Effector memory CD8-positive, alpha-beta T cell (primary cell): ENCODE measurements around the gene MSS51.
A peak's percentile ranks its signal among the peaks of the same experiment; 100 is the strongest.
"Not testable (repeated sequence)": the region's sequence is repeated elsewhere in the genome, so short reads cannot be mapped to it uniquely, and the experiment has no call there.

ENCODE experiments used
- ATAC-seq: fragments of 150-1000 bp; cut with Tn5 transposase; replicated peaks from 2 replicates; pipeline ENCODE4 v1.10.0; 2021; ENCODE audit warnings: mild to moderate bottlenecking, moderate library complexity
- DNase-seq, 3 experiments: peaks; one replicate each; pipeline ENCODE4 v3.0.0; 2021
- H3K27ac Mint-ChIP-seq, 2 donors: one replicate each; pipeline ENCODE4 v1.8.0; 2022; ENCODE audit warnings: mild to moderate bottlenecking in 2 of 2, mixed read lengths in 2 of 2, moderate library complexity in 2 of 2
- H3K27me3 Mint-ChIP-seq, 2 donors: one replicate each; pipeline ENCODE4 v1.8.0; 2022; ENCODE audit warnings: mixed read lengths in 2 of 2
- H3K36me3 Mint-ChIP-seq: one replicate; pipeline ENCODE4 v1.8.0; 2022; ENCODE audit warnings: mild to moderate bottlenecking, moderate library complexity, mixed read lengths; ENCODE audit not compliant: insufficient read depth
- H3K4me1 Mint-ChIP-seq, 2 donors: one replicate each; pipeline ENCODE4 v1.8.0; 2022; ENCODE audit warnings: low read depth in 2 of 2, mixed read lengths in 2 of 2
- H3K4me3 Mint-ChIP-seq, 2 donors: one replicate each; pipeline ENCODE4 v1.8.0; 2022; ENCODE audit warnings: mild to moderate bottlenecking in 2 of 2, mixed read lengths in 2 of 2, moderate library complexity in 2 of 2
- H3K9me3 Mint-ChIP-seq, 2 donors: one replicate each; pipeline ENCODE4 v1.8.0; 2022; ENCODE audit warnings: mixed read lengths in 2 of 2

MSS51 gene

DNA sequence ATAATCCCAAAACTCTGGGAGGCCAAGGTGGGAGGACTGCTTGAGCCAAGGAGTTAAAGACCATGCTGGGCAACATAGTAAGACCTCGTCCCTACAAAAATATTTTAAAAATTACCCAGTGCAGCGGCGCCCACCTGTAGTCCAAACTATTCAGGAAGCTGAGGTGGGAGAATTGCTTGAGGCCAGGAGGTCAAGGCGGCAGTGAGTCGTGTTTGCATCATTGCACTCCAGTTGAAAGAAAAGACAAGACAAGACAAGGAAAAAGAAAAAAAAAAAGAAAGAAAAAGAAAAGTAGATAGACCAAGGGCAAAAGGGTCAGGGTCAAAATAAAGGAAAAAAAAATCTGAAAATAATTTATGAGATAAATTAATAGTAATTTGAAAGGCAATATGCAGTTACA is 25.3 kb downstream of the MSS51 start:
- no peak for DNase-seq
- ATAC-seq: no peak
- H3K9me3 Mint-ChIP-seq: no peaks in the 10 kb centered on the region
- H3K4me3 Mint-ChIP-seq: peak overlapping the region in 1 of 2 donors; percentile 34
- H3K4me1 Mint-ChIP-seq: peaks cover 39 to 61% of the 10 kb centered on the region in 2 donors
- H3K36me3 Mint-ChIP-seq: peaks cover 16% of the 10 kb centered on the region
- H3K27me3 Mint-ChIP-seq: no peaks in the 10 kb centered on the region
- no peak overlapping the region for H3K27ac Mint-ChIP-seq

DNA sequence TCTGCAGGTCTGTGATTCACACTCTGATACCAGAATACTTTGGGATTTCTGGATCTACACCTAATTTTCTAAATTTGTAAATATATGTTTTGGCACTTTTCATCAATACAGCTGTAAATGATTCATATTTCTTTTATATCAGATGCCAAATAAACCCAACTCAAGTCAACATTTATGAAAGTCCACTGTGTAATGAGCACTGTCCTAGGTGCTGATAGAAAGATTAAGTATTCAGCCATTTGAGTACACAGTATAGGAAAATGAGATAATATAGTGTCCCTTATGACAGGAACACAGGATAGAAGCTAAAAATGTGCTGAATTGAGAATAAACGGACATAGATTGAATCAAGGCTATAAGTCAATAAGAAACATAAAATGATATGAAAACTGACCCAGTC is 25.9 kb downstream of the MSS51 start:
- Mint-ChIP-seq H3K36me3 (peaks cover 13% of the 10 kb centered on the region), H3K27ac (no peak overlapping the region), H3K4me3 (no peak overlapping the region), H3K9me3 (no peaks in the 10 kb centered on the region), H3K27me3 (no peaks in the 10 kb centered on the region), H3K4me1 (peaks cover 37 to 63% of the 10 kb centered on the region in 2 donors)
- ATAC-seq (no peak), DNase-seq (no peak)

DNA sequence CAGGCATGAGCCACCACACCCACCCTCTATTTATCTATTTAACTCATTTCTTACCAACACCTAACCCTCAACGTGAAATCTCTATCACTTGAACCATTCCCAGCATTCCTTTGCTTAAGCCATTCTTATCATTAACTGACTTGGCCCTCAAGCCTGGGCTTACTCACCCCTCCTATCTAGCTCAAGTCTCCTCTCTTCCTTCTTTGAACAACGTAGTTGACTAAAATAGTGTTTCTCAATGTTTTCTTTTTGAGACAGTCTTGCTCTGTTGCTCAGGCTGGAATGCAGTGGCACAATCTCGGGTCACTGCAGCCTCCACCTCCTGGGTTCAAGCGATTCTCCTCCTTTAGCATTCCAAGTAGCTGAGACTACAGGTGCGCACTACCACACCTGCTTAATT is 26.5 kb downstream of the MSS51 start:
- Mint-ChIP-seq H3K27me3 (no peaks in the 10 kb centered on the region), H3K9me3 (no peaks in the 10 kb centered on the region), H3K36me3 (peaks cover 13% of the 10 kb centered on the region), H3K27ac (no peak overlapping the region), H3K4me3 (no peak overlapping the region), H3K4me1 (peaks cover 37 to 60% of the 10 kb centered on the region in 2 donors)
- ATAC-seq (no peak), DNase-seq (no peak)

DNA sequence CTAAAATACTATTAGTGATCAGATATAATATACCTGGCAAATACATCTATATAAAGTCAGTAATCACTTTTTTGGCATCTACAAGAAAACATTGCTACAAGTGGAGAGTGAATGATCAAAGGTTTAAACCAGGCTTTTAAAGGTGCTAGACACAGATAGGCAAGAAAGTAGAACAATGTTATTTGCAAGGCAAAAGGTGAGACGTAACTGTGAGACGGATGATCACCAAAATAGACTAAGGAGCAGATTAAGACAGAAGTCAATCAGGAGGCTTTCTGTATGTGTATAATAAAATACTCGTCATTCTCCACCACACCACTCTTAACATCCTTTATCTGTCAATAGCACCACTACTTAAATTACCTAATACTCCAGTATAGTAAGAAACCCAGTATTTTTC is 27.8 kb downstream of the MSS51 start:
- no peak overlapping the region for H3K4me3 Mint-ChIP-seq

DNA sequence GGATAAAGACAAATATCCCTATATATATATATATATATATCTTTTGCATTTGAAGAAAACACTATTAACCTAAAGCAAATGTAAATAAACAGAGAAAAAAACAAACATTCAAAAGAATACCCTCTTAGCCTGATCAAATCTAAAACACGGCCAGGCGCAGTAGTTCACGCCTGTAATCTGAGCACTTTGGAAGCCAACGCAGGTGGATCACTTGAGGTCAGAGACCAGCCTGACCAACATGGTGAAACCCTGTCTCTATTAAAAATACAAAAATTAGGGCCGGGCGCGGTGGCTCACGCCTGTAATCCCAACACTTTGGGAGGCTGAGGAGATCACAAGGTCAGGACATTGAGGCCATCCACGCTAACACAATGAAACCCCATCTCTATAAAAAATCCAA is 28.7 kb downstream of the MSS51 start:
- ATAC-seq: no peak
- H3K36me3 Mint-ChIP-seq: peaks cover 10% of the 10 kb centered on the region
- no peaks in the 10 kb centered on the region for H3K27me3 Mint-ChIP-seq
- H3K4me1 Mint-ChIP-seq: peaks cover 35 to 47% of the 10 kb centered on the region in 2 donors
- H3K27ac Mint-ChIP-seq: no peak overlapping the region
- no peaks in the 10 kb centered on the region for H3K9me3 Mint-ChIP-seq
- no peak for DNase-seq
- no peak overlapping the region for H3K4me3 Mint-ChIP-seq

More for the DNA sequence above, 27.8 kb downstream of the MSS51 start:
- H3K36me3 Mint-ChIP-seq: peaks cover 10% of the 10 kb centered on the region
- no peaks in the 10 kb centered on the region for H3K27me3 Mint-ChIP-seq
- ATAC-seq: no peak
- DNase-seq: no peak
- no peak overlapping the region for H3K27ac Mint-ChIP-seq
- H3K4me1 Mint-ChIP-seq: peaks cover 36 to 49% of the 10 kb centered on the region in 2 donors
- H3K9me3 Mint-ChIP-seq: no peaks in the 10 kb centered on the region

DNA sequence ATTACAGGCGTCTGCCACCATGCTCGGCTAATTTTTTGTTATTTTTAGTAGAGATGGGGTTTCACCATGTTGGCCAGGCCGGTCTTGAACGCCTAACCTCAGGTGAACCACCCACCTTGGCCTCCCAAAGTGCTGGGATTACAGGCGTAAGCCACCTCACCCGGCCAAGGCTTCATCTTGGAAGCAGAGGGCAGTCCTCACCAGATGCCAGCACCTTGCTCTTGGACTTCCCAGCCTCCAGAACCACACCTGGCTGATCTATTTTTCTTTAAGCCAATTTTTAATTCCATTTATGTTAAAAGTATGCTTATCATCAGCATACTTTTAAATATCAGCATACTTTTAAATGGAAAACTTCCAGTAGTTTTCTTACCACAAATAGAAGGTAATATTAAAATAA is 31.7 kb downstream of the MSS51 start:
- no peaks in the 10 kb centered on the region for H3K9me3 Mint-ChIP-seq
- ATAC-seq (no peak), DNase-seq (no peak)
- H3K27ac Mint-ChIP-seq: peak overlapping the region in 1 of 2 donors; percentile 23
- H3K27me3 Mint-ChIP-seq: no peaks in the 10 kb centered on the region
- peaks cover 28% of the 10 kb centered on the region for H3K36me3 Mint-ChIP-seq
- no peak overlapping the region for H3K4me3 Mint-ChIP-seq
- peaks cover 20 to 31% of the 10 kb centered on the region in 2 donors for H3K4me1 Mint-ChIP-seq

DNA sequence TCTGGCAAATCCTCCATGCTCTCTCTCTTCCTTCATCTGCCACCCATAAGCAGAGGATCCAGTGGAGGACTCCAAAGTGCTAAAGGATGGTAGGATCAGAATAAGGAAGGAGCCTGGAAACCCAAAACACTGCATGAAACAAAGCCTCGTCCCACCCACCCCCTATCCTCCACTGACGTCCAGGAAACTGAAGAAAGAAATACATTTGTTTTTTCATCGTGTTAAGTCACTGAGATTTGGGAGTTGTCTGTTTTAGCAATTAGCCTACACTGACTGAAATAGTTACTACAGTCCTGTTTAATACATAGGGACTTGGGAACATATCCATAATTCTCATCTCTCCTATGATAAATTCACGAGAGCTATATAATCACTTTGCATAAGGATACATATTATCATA is 34.3 kb downstream of the MSS51 start:
- no peak overlapping the region for H3K4me3 Mint-ChIP-seq
- H3K27me3 Mint-ChIP-seq: no peaks in the 10 kb centered on the region
- H3K9me3 Mint-ChIP-seq: no peaks in the 10 kb centered on the region
- peaks cover 15 to 19% of the 10 kb centered on the region in 2 donors for H3K4me1 Mint-ChIP-seq
- ATAC-seq (no peak), DNase-seq (no peak)
- H3K27ac Mint-ChIP-seq: no peak overlapping the region
- H3K36me3 Mint-ChIP-seq: peaks cover 42% of the 10 kb centered on the region

DNA sequence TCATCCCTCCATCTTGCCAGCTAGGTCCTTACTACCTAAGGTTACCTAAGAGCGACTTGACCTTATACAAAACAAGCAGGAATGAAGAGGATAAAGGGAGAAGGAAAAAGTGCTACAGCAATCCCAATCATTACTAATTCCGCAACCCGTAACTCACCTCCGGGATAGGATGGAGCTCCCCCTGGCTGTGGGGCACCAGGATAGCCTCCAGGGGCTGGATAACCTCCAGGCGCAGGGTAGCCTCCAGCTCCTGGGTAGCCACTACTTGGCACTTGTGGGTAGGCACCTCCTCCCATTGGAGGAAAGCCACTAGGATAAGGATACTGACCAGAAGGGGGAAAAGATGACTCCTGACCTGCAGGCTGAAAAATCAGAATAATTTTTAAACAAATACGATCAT is 35.3 kb downstream of the MSS51 start:
- Mint-ChIP-seq H3K27ac (no peak overlapping the region), H3K9me3 (no peaks in the 10 kb centered on the region), H3K36me3 (peaks cover 45% of the 10 kb centered on the region), H3K4me3 (no peak overlapping the region), H3K4me1 (peaks cover 11 to 12% of the 10 kb centered on the region in 2 donors), H3K27me3 (no peaks in the 10 kb centered on the region)
- ATAC-seq: no peak
- DNase-seq: no peak

DNA sequence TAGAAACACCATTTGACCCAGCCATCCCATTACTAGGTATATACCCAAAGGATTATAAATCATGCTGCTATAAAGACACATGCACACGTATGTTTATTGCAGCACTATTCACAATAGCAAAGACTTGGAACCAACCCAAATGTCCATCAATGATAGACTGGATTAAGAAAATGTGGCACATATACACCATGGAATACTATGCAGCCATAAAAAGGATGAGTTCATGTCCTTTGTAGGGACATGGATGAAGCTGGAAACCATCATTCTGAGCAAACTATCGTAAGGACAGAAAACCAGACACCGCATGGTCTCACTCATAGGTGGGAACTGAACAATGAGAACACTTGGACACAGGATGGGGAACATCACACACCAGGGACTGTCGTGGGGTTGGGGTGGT is 39.0 kb downstream of the MSS51 start:
- ATAC-seq, H3K27me3 Mint-ChIP-seq, H3K4me3 Mint-ChIP-seq, H3K27ac Mint-ChIP-seq, H3K9me3 Mint-ChIP-seq, DNase-seq: not testable (repeated sequence)
- H3K4me1 Mint-ChIP-seq: peaks cover 9 to 12% of the 10 kb centered on the region in 2 donors
- peaks cover 73% of the 10 kb centered on the region for H3K36me3 Mint-ChIP-seq

DNA sequence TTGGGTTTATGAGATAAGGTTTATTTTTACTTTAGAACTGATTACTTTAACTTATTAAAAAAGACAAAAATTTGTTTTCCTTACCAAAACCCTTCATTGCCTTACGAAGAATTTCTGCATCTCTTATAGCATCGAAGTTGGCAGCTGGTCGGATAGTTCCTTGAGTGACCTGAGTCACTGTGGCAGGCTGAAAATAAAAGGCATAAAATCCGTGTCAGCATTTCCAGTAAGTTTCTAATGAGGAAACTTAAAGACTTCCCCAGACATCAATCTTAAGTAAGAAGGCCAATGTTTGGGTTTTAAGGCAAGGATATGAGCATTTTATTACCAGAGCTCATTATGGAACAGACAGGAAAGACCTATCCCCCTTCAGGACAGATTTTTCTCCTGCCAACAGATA is 45.1 kb downstream of the MSS51 start:
- Mint-ChIP-seq H3K27ac (no peak overlapping the region), H3K4me1 (peaks cover 9 to 19% of the 10 kb centered on the region in 2 donors), H3K36me3 (peaks cover 95% of the 10 kb centered on the region), H3K9me3 (no peaks in the 10 kb centered on the region), H3K27me3 (no peaks in the 10 kb centered on the region), H3K4me3 (no peak overlapping the region)
- DNase-seq (no peak), ATAC-seq (no peak)

DNA sequence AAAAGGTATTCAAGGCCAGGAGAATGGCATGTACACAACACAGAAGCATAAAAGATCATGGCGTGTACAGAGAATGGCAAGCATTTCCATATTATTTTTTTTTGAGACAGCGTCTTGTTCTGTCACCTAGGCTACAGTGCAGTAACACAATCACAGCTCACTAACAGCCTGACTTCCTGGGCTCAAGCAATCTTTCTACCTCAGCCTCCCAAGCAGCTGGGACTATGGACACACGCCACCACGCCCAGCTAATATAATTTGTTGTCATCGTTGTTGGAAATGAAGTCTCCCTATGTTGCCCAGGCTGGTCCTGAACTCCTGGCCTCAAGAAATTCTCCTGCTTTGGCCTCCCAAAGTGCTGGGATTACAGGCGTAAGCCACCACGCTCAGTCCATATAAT is 46.8 kb downstream of the MSS51 start:
- DNase-seq (no peak), ATAC-seq (no peak)
- H3K4me1 Mint-ChIP-seq: peaks cover 5 to 11% of the 10 kb centered on the region in 2 donors
- no peaks in the 10 kb centered on the region for H3K9me3 Mint-ChIP-seq
- peaks cover 97% of the 10 kb centered on the region for H3K36me3 Mint-ChIP-seq
- H3K27me3 Mint-ChIP-seq: no peaks in the 10 kb centered on the region
- H3K4me3 Mint-ChIP-seq: no peak overlapping the region
- peak overlapping the region in 1 of 2 donors; percentile 29 for H3K27ac Mint-ChIP-seq

DNA sequence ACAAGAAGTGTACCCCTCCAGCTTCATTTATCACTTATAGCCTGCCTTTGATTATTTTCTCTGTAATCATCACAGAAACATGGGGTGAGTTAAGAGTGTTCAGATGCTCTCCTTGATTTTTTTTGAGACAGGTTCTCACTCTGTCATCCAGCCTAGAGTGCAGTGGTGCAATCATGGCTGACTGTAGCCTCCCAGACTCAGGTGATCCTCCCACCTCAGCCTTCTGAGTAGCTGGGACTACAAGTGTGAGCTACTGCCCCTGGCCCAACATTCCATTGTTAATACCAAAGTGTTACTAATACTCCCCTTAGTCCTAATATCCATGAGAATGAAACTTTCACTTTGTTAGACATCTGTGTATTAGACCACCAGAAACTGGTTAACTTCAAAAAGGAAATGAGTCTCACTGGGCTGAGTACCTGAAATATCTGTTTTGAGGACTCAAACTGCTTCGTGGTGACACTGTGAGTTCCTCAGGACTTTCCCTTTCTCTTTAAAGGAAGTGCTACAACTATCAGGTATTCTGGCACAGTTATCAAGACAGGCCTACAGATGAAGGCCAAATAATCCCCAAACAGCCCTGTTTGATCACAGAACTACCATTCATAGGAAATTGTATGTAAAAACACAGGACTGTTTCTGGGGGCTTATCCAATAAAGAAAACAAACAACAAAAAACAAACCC is 54.2 kb downstream of the MSS51 start:
- H3K9me3 Mint-ChIP-seq: no peaks in the 10 kb centered on the region
- peak overlapping the region; percentile 49 to 74 for H3K27ac Mint-ChIP-seq
- peaks cover 86% of the 10 kb centered on the region for H3K36me3 Mint-ChIP-seq
- no peaks in the 10 kb centered on the region for H3K27me3 Mint-ChIP-seq
- H3K4me3 Mint-ChIP-seq: no peak overlapping the region
- ATAC-seq (no peak), DNase-seq (no peak)
- peaks cover 0 to 3% of the 10 kb centered on the region in 2 donors for H3K4me1 Mint-ChIP-seq

DNA sequence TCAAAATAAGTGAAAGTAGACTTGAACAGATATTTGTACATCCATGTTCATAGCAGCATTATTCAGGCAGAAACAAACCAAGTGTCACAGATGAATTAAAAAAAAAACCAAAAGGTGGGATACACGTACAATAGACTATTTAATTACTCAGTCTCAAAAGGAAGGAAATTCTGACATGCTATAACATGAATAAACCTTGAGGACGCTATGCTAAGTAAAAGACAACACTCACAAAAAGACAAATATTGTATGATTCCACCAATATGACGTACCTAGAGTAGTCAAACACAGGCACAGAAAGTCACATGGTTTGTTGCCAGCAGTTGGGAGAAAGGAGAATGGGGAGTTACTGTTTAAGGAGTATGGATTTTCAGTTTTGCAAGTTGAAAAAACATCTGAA is 56.7 kb downstream of the MSS51 start:
- Mint-ChIP-seq H3K4me1 (peaks cover 0 to 4% of the 10 kb centered on the region in 2 donors), H3K9me3 (no peaks in the 10 kb centered on the region), H3K27ac (no peak overlapping the region), H3K36me3 (peaks cover 76% of the 10 kb centered on the region), H3K4me3 (no peak overlapping the region), H3K27me3 (no peaks in the 10 kb centered on the region)
- no peak for DNase-seq
- ATAC-seq: no peak
